Uterine smooth muscle cell (primary cell): ENCODE measurements around the gene WBP4. TPM values are rescaled to one million over a fixed set of nuclear protein-coding genes. Genes with fewer than 3 reads are reported as not detected.

Experiments
- total RNA-seq: library from RNA; depleted of rRNA; stranded (reverse); fragments of >200 nt; gene quantifications from 2 replicates; pipeline ENCODE4 v1.2.3, GENCODE V29; 2014

WBP4 gene, protein sequence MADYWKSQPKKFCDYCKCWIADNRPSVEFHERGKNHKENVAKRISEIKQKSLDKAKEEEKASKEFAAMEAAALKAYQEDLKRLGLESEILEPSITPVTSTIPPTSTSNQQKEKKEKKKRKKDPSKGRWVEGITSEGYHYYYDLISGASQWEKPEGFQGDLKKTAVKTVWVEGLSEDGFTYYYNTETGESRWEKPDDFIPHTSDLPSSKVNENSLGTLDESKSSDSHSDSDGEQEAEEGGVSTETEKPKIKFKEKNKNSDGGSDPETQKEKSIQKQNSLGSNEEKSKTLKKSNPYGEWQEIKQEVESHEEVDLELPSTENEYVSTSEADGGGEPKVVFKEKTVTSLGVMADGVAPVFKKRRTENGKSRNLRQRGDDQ
- 13.8 and 15.2 TPM in 2 replicates for total RNA-seq

DNA sequence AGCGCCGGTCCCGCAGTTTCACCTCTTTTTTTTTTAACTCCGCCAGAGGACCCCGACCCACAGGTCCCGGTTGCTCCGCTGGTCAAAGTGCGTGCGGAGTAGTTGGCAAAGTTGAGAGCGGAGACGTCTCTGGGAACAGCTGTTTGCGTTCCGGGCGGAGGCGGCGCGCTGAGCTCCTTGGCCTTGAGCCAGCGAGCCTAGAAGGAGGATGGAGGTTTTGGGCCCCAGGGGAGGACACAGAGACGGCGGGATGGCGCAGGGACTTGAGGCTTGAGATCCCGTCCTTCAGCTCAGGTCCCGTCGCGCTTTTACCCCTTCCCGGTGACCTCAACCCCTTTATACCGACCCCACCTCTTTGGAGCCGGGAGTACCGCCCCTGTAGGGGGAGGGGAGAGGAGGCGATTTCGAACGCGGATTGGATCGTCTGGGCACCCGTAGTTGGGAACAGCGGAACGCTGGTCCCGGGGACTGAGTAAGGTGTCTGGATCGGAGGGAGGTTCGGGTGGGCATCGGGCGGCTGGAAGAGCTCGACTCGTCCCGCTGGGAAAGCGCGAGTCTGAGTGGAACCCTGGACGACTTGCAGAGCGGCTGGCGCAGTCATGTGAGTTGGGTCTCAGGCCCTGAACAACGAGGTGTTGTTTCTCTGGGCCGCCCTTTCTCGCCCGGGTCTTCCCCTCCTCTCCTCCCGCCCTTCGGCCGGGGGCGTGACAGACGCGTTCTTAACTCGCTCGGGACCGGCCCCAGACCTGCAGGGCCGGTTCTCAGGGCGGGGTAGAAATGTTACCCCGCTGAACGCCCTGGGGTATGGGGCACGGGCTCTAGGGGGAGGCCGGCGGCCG is at the start of gene WBP4:
Gene WBP4 (plus strand): TSS at position 435 of the 839 bp plus-strand sequence. CDS start 165 bp downstream, at position 600.

DNA sequence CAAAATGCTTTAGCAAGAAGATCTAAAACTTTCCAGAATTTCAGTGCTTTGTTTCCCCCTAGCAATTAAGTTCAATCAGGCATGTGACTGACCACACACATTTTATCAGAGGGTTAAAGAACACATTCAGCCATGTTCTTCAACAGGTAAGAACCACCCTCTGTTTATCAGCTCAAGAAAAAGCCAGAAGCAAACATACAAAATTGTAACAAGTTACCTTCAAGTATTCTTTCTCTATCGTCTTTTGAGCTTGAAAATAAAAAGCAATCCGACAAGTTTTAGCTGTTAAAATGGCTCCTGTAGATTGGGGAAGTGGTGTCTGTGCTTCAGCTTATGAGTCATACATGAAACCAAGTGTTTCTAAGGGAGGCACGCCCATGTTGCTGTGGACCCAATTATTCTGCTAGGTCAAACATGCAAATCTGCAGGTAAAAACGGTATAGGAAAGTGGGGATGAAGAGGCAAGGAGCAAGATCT is 42.3 kb upstream of the WBP4 start, which contains the start of gene ELF1:
Gene ELF1 (minus strand): TSS at position 306 of the 477 bp plus-strand sequence. CDS start 37,262 bp downstream, outside the sequence.

DNA sequence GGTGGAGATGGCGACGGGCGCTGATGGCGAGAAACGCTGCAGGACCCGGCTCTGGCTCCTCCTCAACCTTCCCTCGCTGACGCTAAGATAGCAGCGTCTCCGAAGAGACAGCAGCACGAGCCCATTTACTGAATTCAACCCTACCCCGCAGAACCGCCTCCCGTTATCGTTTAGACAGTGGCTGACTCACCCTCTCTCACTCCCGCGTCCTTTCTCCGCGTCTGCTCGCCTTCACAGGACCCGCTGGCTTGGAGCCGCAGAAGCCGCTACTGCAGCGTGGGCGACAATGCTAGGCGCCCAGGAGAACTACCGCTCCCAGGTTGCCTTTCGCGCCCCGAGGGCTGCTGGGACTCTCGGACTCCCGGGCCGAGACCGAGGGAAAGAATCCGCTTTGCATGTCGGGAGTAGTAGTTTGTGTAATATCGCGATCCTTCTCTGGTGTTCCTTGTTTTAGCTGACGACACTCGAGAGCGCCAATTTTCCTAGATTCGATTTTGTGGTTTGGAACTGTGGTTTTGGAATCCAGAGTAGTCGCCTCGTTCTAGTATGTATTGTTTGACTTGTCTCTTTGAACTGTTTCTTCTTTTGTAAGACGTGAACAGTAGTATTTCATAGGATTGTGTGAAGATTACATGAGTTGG is 71.3 kb downstream of the WBP4 start, which contains the start of gene KBTBD6:
Gene KBTBD6 (minus strand): TSS at position 291 of the 641 bp plus-strand sequence. CDS start 291 bp downstream, outside the sequence.

Other genes starting within 250 kb of the WBP4 start
- 30.7 and 31.8 TPM in 2 replicates for gene ELF1, start 42.2 kb upstream of the WBP4 start, total RNA-seq
- 9.5 and 10.8 TPM in 2 replicates for gene KBTBD6, start 71.3 kb downstream of the WBP4 start, total RNA-seq
- gene KBTBD7, start 133.1 kb downstream of the WBP4 start, total RNA-seq = 3.6 and 3.7 TPM in 2 replicates
- gene MTRF1, start 202.1 kb downstream of the WBP4 start, total RNA-seq = 13.5 TPM in 2 replicates
- 14.6 and 15.5 TPM in 2 replicates for gene NAA16, start 249.8 kb downstream of the WBP4 start, total RNA-seq